ENCODE data around the gene RAB3D. TPM values are rescaled to one million over a fixed set of nuclear protein-coding genes. Genes with fewer than 3 reads are reported as not detected.
"Not testable (repeated sequence)": the region's sequence is repeated elsewhere in the genome, so short reads cannot be mapped to it uniquely, and the experiment has no call there.

RAB3D gene
- total RNA-seq, 1 donor from 2014 or later = 8.2 TPM

DNA sequence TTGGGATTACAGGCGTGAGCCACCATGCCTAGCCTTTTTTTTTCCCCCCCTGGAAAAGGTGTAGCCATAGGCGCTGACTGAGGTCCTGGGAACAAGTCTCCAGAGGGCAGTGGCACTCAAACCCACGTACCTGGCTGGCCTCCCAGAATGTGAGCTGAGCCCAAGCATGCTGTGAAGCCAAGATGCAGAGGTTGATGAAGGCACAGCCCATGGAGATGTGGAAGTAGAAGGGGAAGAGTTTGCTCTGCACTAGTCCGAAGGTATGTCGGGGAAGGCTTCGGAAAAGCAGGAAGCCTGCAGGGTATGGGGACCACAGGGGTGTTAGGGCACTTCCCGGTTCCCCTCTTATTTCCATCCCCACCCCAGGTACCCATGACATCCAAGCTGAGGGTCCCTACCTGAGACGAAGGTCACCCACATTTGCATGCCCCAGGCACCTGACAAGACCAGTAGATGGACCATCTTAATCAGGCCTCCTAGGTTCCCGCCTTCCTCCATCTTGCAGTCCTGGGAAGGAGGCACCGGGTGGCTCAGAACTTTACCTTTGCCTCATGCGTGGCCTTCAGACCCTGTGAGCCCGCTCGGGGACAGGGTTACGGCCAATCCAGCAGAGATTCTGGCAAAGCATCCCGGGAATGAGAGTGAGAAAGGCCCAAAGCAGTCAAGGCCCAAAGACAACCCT is 5.8 kb upstream of the RAB3D start:
- intact Hi-C loops (cut with micrococcal nuclease) = no loop called here

DNA sequence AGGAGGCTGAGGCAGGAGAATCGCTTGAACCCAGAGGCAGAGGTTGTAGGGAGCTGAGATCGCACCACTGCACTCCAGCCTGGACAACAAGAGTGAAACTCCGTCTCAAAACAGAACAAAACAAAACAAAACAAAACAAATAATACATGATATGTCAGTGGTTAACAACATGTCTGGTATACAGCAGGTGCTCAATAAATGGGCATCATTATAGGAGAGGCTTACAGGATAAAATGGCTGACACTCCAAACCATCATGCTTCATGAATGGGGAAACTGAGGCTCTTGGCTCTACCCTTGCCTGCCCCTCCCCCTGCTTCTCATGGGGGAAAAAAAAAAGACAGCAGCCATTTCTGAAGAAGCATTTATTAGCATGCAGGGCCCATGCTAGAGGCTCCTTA is 3.0 kb upstream of the RAB3D start:
- intact Hi-C loops (cut with micrococcal nuclease) = no loop called here

DNA sequence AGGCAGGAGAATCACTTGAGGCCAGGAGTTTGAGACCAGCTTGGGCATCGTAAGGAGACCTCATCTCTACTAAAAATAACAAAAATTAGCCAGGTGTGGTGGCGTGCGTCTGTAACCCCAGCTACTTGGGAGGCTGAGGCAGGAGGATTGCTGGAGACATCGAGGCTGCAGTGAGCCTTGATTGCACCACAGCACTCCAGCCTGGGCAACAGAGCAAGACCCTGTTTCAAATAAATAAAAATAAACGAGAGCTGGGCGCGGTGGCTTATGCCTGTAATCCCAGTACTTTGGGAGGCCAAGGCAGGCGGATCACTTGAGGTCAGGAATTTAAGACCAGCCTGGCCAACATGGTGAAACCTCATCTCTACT is 626 bp upstream of the RAB3D start:
- intact Hi-C loops (cut with micrococcal nuclease) = not testable (repeated sequence)

- intact Hi-C loops (cut with micrococcal nuclease) = loop anchor here (1.0 kb wide), 3 partner anchors 8 to 36 kb away; partner anchors contain the start of genes CCDC159, PLPPR2, SWSAP1 and TMEM205
Observed at GRCh38 chr19:11338569-11339253, 746 bp downstream of the RAB3D start.

DNA sequence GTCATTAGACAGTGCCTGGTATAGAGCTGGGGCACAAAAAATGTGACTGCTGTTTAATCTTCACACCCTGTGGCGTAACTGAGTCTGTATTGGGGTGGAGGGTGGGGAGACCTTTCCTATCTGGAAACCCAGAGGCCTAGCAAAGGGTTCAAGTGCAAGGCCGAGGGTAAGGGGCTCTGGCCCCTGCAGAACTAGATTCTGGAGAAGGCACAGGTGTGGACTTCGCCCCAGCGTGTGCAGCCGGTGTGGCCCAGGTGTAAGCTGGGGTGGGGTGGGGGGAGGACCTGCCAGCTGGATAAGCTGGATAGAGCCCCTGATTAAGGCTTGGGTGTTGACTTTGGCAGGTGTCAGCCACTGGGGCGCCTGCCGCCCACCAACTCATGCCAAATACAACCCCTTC is 1.3 kb downstream of the RAB3D start:
- intact Hi-C loops (cut with micrococcal nuclease) = loop anchor here (1.0 kb wide), 1 partner anchor 8 kb away; the partner anchor contains the start of genes CCDC159 and TMEM205

- intact Hi-C loops (cut with micrococcal nuclease) = no loop called here
Observed at GRCh38 chr19:11337080-11337479, 2.4 kb downstream of the RAB3D start.

GRCh38 chr19:11335449-11336146 is 3.9 kb downstream of the RAB3D start:
- intact Hi-C loops (cut with micrococcal nuclease) = no loop called here

DNA sequence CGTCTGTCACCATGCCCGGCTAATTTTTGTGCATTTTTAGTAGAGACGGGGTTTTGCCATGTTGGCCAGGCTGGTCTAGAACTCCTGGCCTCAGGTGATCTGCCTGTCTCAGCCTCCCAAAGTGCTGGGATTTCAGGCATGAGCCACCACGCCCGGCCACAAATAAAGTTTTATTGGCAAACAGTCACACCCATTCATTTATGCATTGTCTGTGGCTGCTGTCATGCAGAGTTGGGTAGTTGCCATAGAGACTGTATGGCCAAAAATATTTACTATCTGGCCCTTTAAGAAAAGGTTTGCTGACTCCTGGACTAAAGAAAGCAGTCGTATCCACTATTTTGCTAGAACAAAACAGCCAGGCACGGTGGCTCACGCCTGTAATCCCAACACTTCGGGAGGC is 5.6 kb downstream of the RAB3D start:
- intact Hi-C loops (cut with micrococcal nuclease) = not testable (repeated sequence)

GRCh38 chr19:11332822-11333221 is 6.6 kb downstream of the RAB3D start:
- intact Hi-C loops (cut with micrococcal nuclease) = no loop called here

GRCh38 chr19:11331502-11331901 is 8.0 kb downstream of the RAB3D start:
- intact Hi-C loops (cut with micrococcal nuclease) = no loop called here

GRCh38 chr19:11330127-11330526 is 9.3 kb downstream of the RAB3D start:
- intact Hi-C loops (cut with micrococcal nuclease) = no loop called here

- intact Hi-C loops (cut with micrococcal nuclease) = no loop called here
Observed at GRCh38 chr19:11325544-11325943, 13.9 kb downstream of the RAB3D start.

DNA sequence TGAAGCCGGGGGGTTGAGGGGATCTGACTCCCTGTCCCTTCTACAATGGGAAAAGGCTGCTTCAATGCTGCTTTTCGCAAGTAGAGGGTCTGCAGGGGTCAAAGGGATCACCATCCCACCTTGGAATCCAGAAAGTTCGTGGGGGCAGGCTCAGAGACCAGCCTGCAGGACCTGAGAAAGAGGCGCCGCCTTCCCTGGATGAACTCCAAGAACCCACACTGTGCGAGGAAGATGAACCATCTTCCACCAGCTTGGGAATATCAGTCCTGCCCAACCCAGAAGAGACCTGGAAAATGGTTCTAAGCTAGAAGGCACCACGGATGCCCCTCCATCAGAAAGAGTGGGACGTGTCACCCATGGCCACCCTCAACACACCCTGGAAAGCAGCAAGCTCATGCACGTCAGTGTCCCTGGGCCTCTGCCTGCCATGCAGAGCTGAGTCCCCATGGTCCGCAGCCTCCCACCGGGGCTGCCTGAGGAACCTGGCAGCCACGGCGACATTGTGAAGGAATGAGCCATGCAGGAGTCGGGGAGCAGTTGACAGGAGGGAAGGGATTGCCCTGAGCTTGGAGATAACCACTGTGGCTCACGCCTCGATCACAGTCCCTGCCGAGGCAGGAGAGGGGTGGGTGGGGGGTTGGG is 14.6 kb downstream of the RAB3D start:
- intact Hi-C loops (cut with micrococcal nuclease) = loop anchor here (1.0 kb wide), 2 partner anchors 21 to 56 kb away; partner anchors contain the start of genes CCDC159 and TMEM205

DNA sequence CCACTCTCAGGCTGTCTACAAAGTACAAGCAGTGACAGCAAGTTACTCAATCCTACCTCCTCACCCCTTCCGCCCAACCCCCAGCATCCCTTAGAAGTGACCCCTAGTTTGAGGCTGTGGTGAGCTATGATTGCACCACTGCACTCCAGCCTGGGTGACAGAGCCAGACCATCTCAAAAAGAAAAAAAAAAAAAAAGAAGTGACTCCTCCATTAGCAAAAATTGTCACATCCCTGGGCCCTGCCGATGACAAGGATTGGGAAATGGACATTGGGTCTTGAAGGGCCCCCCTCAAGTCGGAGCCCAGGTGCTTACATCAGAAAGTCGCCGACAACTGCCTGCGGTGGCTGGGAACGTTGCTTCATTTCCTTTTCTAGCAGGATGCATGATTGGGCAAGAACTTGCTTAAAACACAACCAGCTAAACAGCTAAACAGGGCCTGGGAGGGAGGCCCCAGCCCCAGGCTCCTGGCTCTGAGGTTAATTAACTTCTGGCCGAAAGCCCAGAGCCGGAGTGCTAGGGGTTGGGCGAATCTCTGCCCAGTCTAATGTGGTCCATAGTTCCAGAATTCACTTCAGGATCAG is 15.3 kb downstream of the RAB3D start:
- intact Hi-C loops (cut with micrococcal nuclease) = loop anchor here (1.0 kb wide), 2 partner anchors 22 to 57 kb away; partner anchors contain the start of genes CCDC159 and TMEM205

GRCh38 chr19:11323601-11324078 is 15.8 kb downstream of the RAB3D start:
- intact Hi-C loops (cut with micrococcal nuclease) = loop anchor here (1.0 kb wide), 2 partner anchors 23 to 58 kb away; partner anchors contain the start of genes CCDC159 and TMEM205

- intact Hi-C loops (cut with micrococcal nuclease) = no loop called here
Observed at GRCh38 chr19:11322269-11323024, 17.0 kb downstream of the RAB3D start.

DNA sequence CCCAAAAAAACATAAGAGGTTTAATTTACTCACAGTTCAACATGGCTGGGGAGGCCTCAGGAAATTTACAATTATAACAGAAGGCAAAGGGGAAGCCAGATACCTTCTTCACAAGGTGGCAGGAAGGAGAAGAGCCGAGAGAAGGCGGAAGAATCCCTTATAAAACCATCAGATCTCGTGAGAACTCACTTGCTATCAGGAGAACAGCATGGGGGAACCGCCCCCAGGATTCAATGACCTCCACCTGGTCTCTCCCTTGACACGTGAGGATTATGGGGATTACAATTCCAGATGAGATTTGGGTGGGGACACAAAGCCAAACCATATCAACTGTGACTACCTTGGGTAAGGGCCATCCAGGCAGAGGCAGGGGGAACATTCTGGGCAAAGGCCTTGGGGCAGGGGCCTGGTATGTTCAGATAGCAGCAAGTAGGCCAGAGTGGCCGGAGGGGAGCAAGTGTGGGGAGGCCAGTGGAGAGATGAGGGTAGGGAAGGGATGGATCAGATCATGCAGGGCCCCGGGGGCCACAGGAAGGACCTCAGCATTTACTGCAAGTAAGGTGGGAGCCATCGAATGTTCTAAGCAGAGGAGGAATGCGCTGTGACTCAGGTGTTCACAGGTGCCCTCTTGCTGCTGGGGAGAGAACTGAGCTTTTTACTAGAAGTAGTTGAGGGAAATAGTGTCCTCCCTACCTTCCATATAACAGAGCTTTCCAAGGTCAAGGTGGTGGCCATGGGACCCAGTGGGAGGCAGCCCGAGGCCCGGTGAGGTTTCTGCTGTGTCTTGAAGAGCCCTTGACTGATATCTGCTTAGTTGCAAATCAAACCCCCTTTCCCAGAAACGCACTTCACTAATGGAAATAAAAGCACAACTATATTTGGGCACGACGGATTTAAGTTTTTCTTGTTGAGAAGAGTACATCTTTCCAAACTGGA is 18.0 kb downstream of the RAB3D start:
- intact Hi-C loops (cut with micrococcal nuclease) = no loop called here

- intact Hi-C loops (cut with micrococcal nuclease) = not testable (repeated sequence)
Observed at GRCh38 chr19:11320278-11320995, 19.0 kb downstream of the RAB3D start.
